PC-3 (cell line): ENCODE data around the gene PCBP3.

Experiments
- EZH2 ChIP-seq: fragments of 300-600 bp; sonication (generic); IDR thresholded peaks from one replicate; pipeline ENCODE4 v1.6.1; 2017; ENCODE audit warnings: antibody characterized with exemption, mild to moderate bottlenecking, low read length; ENCODE audit not compliant: unreplicated experiment
- TF ChIP-seq, protein P1 (sequence below): fragments of 300-600 bp; sonication (generic); conservative IDR thresholded peaks from 2 replicates; pipeline ENCODE4 v1.5.1; 2017; ENCODE audit warnings: antibody characterized with exemption, low read depth, mild to moderate bottlenecking, low read length

DNA sequence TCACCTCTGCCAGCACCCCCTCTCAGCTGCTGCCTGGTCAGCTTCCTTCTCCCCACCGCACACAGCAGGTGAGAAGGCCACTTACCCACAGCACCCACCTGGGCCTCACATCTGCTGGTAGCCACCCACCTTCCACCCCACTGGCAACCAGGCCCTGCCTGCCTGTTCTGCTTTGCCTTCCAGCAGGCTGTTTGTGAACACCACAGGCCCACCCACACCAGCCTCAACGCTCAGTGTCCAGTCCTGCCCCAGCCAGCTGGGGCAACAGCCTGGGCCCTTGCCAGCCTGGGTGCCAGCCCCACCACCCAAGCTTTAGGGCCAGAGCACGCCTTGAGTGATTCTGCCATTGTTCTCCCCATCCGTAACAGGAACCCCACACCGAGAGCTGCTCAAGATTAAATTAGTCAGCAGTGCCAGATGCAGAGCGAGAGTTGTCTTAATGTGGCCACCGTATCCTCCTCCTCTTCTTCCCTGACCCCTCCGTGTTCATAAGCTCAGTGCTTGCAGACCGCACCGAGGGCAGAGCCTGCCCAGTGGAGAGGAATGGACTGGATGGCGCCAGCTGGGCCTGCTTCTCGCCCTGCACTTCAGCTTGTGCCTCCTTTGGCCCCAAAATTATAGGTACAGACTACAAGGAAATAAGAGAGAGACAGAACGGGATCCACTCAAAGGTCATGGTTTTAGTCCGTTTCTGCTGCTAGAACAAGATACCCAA is 217.8 kb downstream of the PCBP3 start:
- TF ChIP-seq, protein P1, sequence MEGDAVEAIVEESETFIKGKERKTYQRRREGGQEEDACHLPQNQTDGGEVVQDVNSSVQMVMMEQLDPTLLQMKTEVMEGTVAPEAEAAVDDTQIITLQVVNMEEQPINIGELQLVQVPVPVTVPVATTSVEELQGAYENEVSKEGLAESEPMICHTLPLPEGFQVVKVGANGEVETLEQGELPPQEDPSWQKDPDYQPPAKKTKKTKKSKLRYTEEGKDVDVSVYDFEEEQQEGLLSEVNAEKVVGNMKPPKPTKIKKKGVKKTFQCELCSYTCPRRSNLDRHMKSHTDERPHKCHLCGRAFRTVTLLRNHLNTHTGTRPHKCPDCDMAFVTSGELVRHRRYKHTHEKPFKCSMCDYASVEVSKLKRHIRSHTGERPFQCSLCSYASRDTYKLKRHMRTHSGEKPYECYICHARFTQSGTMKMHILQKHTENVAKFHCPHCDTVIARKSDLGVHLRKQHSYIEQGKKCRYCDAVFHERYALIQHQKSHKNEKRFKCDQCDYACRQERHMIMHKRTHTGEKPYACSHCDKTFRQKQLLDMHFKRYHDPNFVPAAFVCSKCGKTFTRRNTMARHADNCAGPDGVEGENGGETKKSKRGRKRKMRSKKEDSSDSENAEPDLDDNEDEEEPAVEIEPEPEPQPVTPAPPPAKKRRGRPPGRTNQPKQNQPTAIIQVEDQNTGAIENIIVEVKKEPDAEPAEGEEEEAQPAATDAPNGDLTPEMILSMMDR = no peak
- TF ChIP-seq EZH2 = no peak
